CD1c-positive myeloid dendritic cell (primary cell): ENCODE results near the gene CHCHD6.
A peak's percentile ranks its signal among the peaks of the same experiment; 100 is the strongest.

Source experiments
- DNase-seq: peaks from one replicate; pipeline ENCODE4 v3.0.0-alpha.2; 2016; ENCODE audit errors: extremely low spot score

The CHCHD6 gene

GRCh38 chr3:126703512-126704493 is at the start of gene CHCHD6:
Gene CHCHD6 (plus strand): TSS chr3:126704240. CDS start chr3:126704313, 73 bp downstream.
- peak; percentile 97 for DNase-seq

GRCh38 chr3:126654571-126655383 is 49.3 kb upstream of the CHCHD6 start, which contains the start of gene TXNRD3:
Gene TXNRD3 (minus strand): TSS chr3:126655124.
- DNase-seq = peak; percentile 59

- no peak for DNase-seq
Measured at GRCh38 chr3:126655887-126656286, 48.2 kb upstream of the CHCHD6 start.

GRCh38 chr3:126656371-126657134 is 47.5 kb upstream of the CHCHD6 start:
- no peak for DNase-seq

- no peak for DNase-seq
Measured at GRCh38 chr3:126657901-126658300, 46.1 kb upstream of the CHCHD6 start.

- DNase-seq = no peak
Measured at GRCh38 chr3:126658584-126658983, 45.5 kb upstream of the CHCHD6 start.

- no peak for DNase-seq
Measured at GRCh38 chr3:126659915-126660886, 43.8 kb upstream of the CHCHD6 start.

GRCh38 chr3:126661532-126662364 is 42.3 kb upstream of the CHCHD6 start:
- DNase-seq = peak; percentile 33

- no peak for DNase-seq
Measured at GRCh38 chr3:126663257-126663656, 40.8 kb upstream of the CHCHD6 start.

- DNase-seq = no peak
Measured at GRCh38 chr3:126663750-126664149, 40.3 kb upstream of the CHCHD6 start.

GRCh38 chr3:126664591-126665214 is 39.3 kb upstream of the CHCHD6 start:
- no peak for DNase-seq

GRCh38 chr3:126665221-126665936 is 38.7 kb upstream of the CHCHD6 start:
- DNase-seq = no peak

GRCh38 chr3:126665959-126666657 is 37.9 kb upstream of the CHCHD6 start:
- DNase-seq = no peak

GRCh38 chr3:126666658-126667528 is 37.1 kb upstream of the CHCHD6 start:
- DNase-seq = no peak

- no peak for DNase-seq
Measured at GRCh38 chr3:126667631-126668449, 36.2 kb upstream of the CHCHD6 start.
